ENCODE results near the gene ZNF561.

The ZNF561 gene

DNA sequence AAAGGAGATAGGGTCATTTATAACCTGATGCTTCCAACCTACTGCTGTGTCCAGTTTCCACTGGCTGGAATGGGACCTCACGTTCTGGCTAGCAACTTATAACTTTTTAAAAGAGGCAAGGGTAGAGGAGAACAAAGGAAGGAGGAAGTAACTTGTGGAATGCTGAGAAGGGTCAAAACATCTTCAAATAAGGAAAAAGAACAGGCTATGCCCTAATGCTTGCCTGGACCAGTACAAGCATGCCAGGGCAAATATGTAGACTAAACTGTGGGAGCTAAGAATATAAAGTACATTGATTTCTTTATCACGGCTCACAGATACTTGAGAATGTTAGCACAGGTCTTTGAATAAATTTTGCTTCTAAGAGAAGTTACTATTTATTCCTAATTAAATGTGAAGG, 1.5 kb upstream of the ZNF561 start:
- TF ChIP-seq, protein P1, sequence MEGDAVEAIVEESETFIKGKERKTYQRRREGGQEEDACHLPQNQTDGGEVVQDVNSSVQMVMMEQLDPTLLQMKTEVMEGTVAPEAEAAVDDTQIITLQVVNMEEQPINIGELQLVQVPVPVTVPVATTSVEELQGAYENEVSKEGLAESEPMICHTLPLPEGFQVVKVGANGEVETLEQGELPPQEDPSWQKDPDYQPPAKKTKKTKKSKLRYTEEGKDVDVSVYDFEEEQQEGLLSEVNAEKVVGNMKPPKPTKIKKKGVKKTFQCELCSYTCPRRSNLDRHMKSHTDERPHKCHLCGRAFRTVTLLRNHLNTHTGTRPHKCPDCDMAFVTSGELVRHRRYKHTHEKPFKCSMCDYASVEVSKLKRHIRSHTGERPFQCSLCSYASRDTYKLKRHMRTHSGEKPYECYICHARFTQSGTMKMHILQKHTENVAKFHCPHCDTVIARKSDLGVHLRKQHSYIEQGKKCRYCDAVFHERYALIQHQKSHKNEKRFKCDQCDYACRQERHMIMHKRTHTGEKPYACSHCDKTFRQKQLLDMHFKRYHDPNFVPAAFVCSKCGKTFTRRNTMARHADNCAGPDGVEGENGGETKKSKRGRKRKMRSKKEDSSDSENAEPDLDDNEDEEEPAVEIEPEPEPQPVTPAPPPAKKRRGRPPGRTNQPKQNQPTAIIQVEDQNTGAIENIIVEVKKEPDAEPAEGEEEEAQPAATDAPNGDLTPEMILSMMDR (conservative IDR thresholded peaks at IDR 0.05; ENCODE audit: low read length), result no peak
- no peak for TF ChIP-seq EZH2phosphoT487 (IDR thresholded peaks at IDR 0.05; ENCODE audit: borderline replicate concordance)
- Histone ChIP-seq H3K9me3 (ENCODE audit: insufficient read depth, low read depth, low read length) (no peaks in the 10 kb centered on the region), H3F3A (ENCODE audit: low read depth) (no peaks in the 10 kb centered on the region), H3K79me2 (ENCODE audit: insufficient read depth, low read length) (peaks cover 31% of the 10 kb centered on the region), H3K36me3 (ENCODE audit: insufficient read depth, low read length) (peaks cover 7% of the 10 kb centered on the region; the same call in 1 of the 2 replicates), H3K4me2 (ENCODE audit: low read depth, low read length, poor library complexity, severe bottlenecking) (peak overlapping the region; percentile 81), H3K4me1 (ENCODE audit: insufficient read depth, low read length, poor library complexity, severe bottlenecking) (peaks cover 7% of the 10 kb centered on the region), H3K4me3 (ENCODE audit: low read length, poor library complexity, severe bottlenecking) (peak overlapping the region; percentile 86), H3K9me2 (replicated peaks; ENCODE audit: low read depth, low read length) (no peaks in the 10 kb centered on the region), H3K9ac (ENCODE audit: low read depth, low read length, poor library complexity, severe bottlenecking) (peak overlapping the region; percentile 96), H4K20me1 (ENCODE audit: insufficient read depth, low read length, poor library complexity, severe bottlenecking) (no peaks in the 10 kb centered on the region), H2AFZ (ENCODE audit: low read length) (no peak overlapping the region), H3K27me3 (ENCODE audit: insufficient read depth, low read length, poor library complexity, severe bottlenecking) (no peaks in the 10 kb centered on the region)

DNA sequence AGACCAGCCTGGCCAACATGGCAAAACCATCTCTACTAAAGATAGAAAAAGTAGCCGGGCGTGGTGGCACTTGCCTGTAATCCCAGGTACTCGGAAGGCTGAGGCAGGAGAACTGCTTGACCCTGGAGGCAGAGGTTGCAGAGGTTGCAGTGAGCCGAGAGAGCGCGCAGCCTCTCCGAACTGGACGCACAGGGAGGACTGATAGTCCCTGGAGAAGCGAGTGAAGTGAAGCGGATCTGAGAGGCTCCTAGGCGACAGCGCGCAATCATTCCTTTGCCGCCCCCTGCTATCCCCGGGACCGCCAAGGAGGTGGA, 233 bp downstream of the ZNF561 start:
- H3K27me3 ChIP-seq (ENCODE audit: insufficient read depth, low read length, poor library complexity, severe bottlenecking), result no peaks in the 10 kb centered on the region
- H4K20me1 ChIP-seq (ENCODE audit: insufficient read depth, low read length, poor library complexity, severe bottlenecking), result no peaks in the 10 kb centered on the region
- H3K36me3 ChIP-seq (ENCODE audit: insufficient read depth, low read length), result peaks cover 16% of the 10 kb centered on the region; the same call in 1 of the 2 replicates
- peak overlapping the region; percentile 96 for H3K9ac ChIP-seq (ENCODE audit: low read depth, low read length, poor library complexity, severe bottlenecking)
- no peaks in the 10 kb centered on the region for H3F3A ChIP-seq (ENCODE audit: low read depth)
- peaks cover 7% of the 10 kb centered on the region for H3K4me1 ChIP-seq (ENCODE audit: insufficient read depth, low read length, poor library complexity, severe bottlenecking)
- peak overlapping the region; percentile 86 for H3K4me3 ChIP-seq (ENCODE audit: low read length, poor library complexity, severe bottlenecking)
- no peaks in the 10 kb centered on the region for H3K9me3 ChIP-seq (ENCODE audit: insufficient read depth, low read depth, low read length)
- H3K4me2 ChIP-seq (ENCODE audit: low read depth, low read length, poor library complexity, severe bottlenecking), result peak overlapping the region; percentile 81
- TF ChIP-seq, protein P1 (conservative IDR thresholded peaks at IDR 0.05; ENCODE audit: low read length), result no peak
- TF ChIP-seq EZH2phosphoT487 (IDR thresholded peaks at IDR 0.05; ENCODE audit: borderline replicate concordance), result no peak
- no peaks in the 10 kb centered on the region for H3K9me2 ChIP-seq (replicated peaks; ENCODE audit: low read depth, low read length)
- peaks cover 31% of the 10 kb centered on the region for H3K79me2 ChIP-seq (ENCODE audit: insufficient read depth, low read length)
- peak overlapping the region; percentile 90 for H2AFZ ChIP-seq (ENCODE audit: low read length)

DNA sequence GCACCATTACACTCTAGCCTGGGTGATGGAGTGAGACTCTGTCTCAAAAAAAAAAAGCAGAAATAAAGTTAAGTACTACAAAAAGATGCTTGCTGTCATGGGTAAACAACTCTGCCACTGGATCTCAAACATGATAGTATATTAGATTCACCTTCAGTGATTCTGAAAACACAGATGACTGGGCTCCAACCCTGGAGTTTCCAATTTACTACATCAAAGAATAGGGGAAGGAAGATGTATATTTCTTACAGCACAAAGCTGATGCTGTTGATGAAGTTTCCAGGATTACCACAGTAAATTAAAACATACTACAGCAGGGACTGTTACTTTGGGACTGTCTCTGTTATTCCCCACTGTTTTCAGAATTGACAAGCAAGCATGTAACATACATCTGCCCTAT, 5.2 kb downstream of the ZNF561 start:
- Histone ChIP-seq H2AFZ (ENCODE audit: low read length) (no peak overlapping the region), H3K36me3 (ENCODE audit: insufficient read depth, low read length) (peaks cover 62% of the 10 kb centered on the region; the same call in 1 of the 2 replicates), H4K20me1 (ENCODE audit: insufficient read depth, low read length, poor library complexity, severe bottlenecking) (no peaks in the 10 kb centered on the region), H3F3A (ENCODE audit: low read depth) (no peaks in the 10 kb centered on the region), H3K9me3 (ENCODE audit: insufficient read depth, low read depth, low read length) (peaks cover 7% of the 10 kb centered on the region; the same call in 1 of the 2 replicates), H3K9me2 (replicated peaks; ENCODE audit: low read depth, low read length) (no peaks in the 10 kb centered on the region), H3K4me2 (ENCODE audit: low read depth, low read length, poor library complexity, severe bottlenecking) (no peak overlapping the region), H3K27me3 (ENCODE audit: insufficient read depth, low read length, poor library complexity, severe bottlenecking) (no peaks in the 10 kb centered on the region), H3K79me2 (ENCODE audit: insufficient read depth, low read length) (peaks cover 15% of the 10 kb centered on the region), H3K4me3 (ENCODE audit: low read length, poor library complexity, severe bottlenecking) (no peak overlapping the region), H3K4me1 (ENCODE audit: insufficient read depth, low read length, poor library complexity, severe bottlenecking) (peaks cover 7% of the 10 kb centered on the region), H3K9ac (ENCODE audit: low read depth, low read length, poor library complexity, severe bottlenecking) (no peak overlapping the region)
- TF ChIP-seq, protein P1 (conservative IDR thresholded peaks at IDR 0.05; ENCODE audit: low read length), result no peak
- TF ChIP-seq EZH2phosphoT487 (IDR thresholded peaks at IDR 0.05; ENCODE audit: borderline replicate concordance), result no peak
